Activated T-cell treated with anti-CD3 and anti-CD28 coated beads, Interleukin-2, amount 50 U/mL, for 72 hours (primary cell): Measurements from ENCODE around the gene ANKRD60. TPM values are rescaled to one million over a fixed set of nuclear protein-coding genes. Genes with fewer than 3 reads are reported as not detected.

Experiments
- ATAC-seq, 2 donors: fragments of 150-1000 bp; cut with Tn5 transposase; replicated peaks in 1 of 2; 2 replicates each; pipeline ENCODE4 v1.10.0; 2021; ENCODE audit warnings: moderate library complexity in 2 of 2, mild to moderate bottlenecking in 1 of 2
- DNase-seq, 2 donors: peaks; one replicate each; pipeline ENCODE4 v3.0.0; 2021 to 2022; ENCODE audit warnings: mixed read lengths in 1 of 2
- H3K27ac Mint-ChIP-seq: one replicate; pipeline ENCODE4 v1.8.0; 2022; ENCODE audit warnings: mild to moderate bottlenecking, moderate library complexity, mixed read lengths
- H3K27me3 Mint-ChIP-seq: one replicate; pipeline ENCODE4 v1.8.0; 2022; ENCODE audit warnings: low read depth, mixed read lengths
- H3K36me3 Mint-ChIP-seq, 2 donors: one replicate each; pipeline ENCODE4 v1.8.0; 2022; ENCODE audit warnings: mixed read lengths in 2 of 2, mild to moderate bottlenecking in 1 of 2; ENCODE audit not compliant: insufficient read depth in 2 of 2
- H3K4me1 Mint-ChIP-seq: one replicate; pipeline ENCODE4 v1.8.0; 2022; ENCODE audit warnings: low read depth, mixed read lengths
- H3K4me3 Mint-ChIP-seq, 2 donors: one replicate each; pipeline ENCODE4 v1.8.0; 2022; ENCODE audit warnings: mild to moderate bottlenecking in 2 of 2, mixed read lengths in 2 of 2, moderate library complexity in 2 of 2
- H3K9me3 Mint-ChIP-seq, 2 donors: one replicate each; pipeline ENCODE4 v1.8.0; 2022; ENCODE audit warnings: mixed read lengths in 2 of 2
- total RNA-seq, 2 donors: library from RNA; stranded (reverse); gene quantifications; one replicate each; pipeline ENCODE4 v1.2.3, GENCODE V29; 2022

The ANKRD60 gene
- total RNA-seq, 2 donors from 2014 or later: not detected

GRCh38 chr20:58210398-58210747, 18.1 kb downstream of the ANKRD60 start:
- H3K9me3 Mint-ChIP-seq: no peaks in the 10 kb centered on the region
- ATAC-seq (no peak), DNase-seq (no peak)
- peaks cover 8% of the 10 kb centered on the region for H3K4me1 Mint-ChIP-seq
- H3K27me3 Mint-ChIP-seq: peaks cover 19% of the 10 kb centered on the region
- no peak overlapping the region for H3K4me3 Mint-ChIP-seq
- no peaks in the 10 kb centered on the region for H3K36me3 Mint-ChIP-seq
- no peak overlapping the region for H3K27ac Mint-ChIP-seq

- H3K27me3 Mint-ChIP-seq: peaks cover 19% of the 10 kb centered on the region
- H3K36me3 Mint-ChIP-seq: no peaks in the 10 kb centered on the region
- peaks cover 8% of the 10 kb centered on the region for H3K4me1 Mint-ChIP-seq
- H3K27ac Mint-ChIP-seq: no peak overlapping the region
- DNase-seq (peak; percentile 85 to 92), ATAC-seq (peak; percentile 90 to 93)
- no peaks in the 10 kb centered on the region for H3K9me3 Mint-ChIP-seq
- no peak overlapping the region for H3K4me3 Mint-ChIP-seq
Measured at GRCh38 chr20:58209652-58210397, 18.6 kb downstream of the ANKRD60 start.

GRCh38 chr20:58208944-58209343, 19.5 kb downstream of the ANKRD60 start:
- no peak for DNase-seq
- Mint-ChIP-seq H3K36me3 (no peaks in the 10 kb centered on the region), H3K4me3 (no peak overlapping the region), H3K27ac (no peak overlapping the region), H3K27me3 (peaks cover 19% of the 10 kb centered on the region), H3K4me1 (peaks cover 8% of the 10 kb centered on the region), H3K9me3 (no peaks in the 10 kb centered on the region)
- ATAC-seq: no peak

- H3K27ac Mint-ChIP-seq: no peak overlapping the region
- DNase-seq (no peak), ATAC-seq (no peak)
- H3K4me1 Mint-ChIP-seq: peaks cover 8% of the 10 kb centered on the region
- no peaks in the 10 kb centered on the region for H3K9me3 Mint-ChIP-seq
- no peak overlapping the region for H3K4me3 Mint-ChIP-seq
- no peaks in the 10 kb centered on the region for H3K36me3 Mint-ChIP-seq
- peaks cover 6% of the 10 kb centered on the region for H3K27me3 Mint-ChIP-seq
Measured at GRCh38 chr20:58205850-58206249, 22.6 kb downstream of the ANKRD60 start.

GRCh38 chr20:58202044-58202443, 26.4 kb downstream of the ANKRD60 start:
- no peak overlapping the region for H3K27ac Mint-ChIP-seq

GRCh38 chr20:58201616-58202015, 26.8 kb downstream of the ANKRD60 start:
- DNase-seq (no peak), ATAC-seq (no peak)
- H3K36me3 Mint-ChIP-seq: peaks cover 0 to 2% of the 10 kb centered on the region in 2 donors
- peaks cover 2% of the 10 kb centered on the region in 2 donors for H3K9me3 Mint-ChIP-seq
- H3K4me3 Mint-ChIP-seq: no peak overlapping the region
- H3K27ac Mint-ChIP-seq: no peak overlapping the region
- H3K27me3 Mint-ChIP-seq: no peaks in the 10 kb centered on the region
- H3K4me1 Mint-ChIP-seq: no peaks in the 10 kb centered on the region

More at GRCh38 chr20:58202044-58202443, 26.4 kb downstream of the ANKRD60 start:
- Mint-ChIP-seq H3K4me1 (no peaks in the 10 kb centered on the region), H3K27me3 (no peaks in the 10 kb centered on the region), H3K36me3 (no peaks in the 10 kb centered on the region), H3K4me3 (no peak overlapping the region), H3K9me3 (no peaks in the 10 kb centered on the region)
- no peak for DNase-seq
- no peak for ATAC-seq

GRCh38 chr20:58199469-58199868, 29.0 kb downstream of the ANKRD60 start:
- DNase-seq (no peak), ATAC-seq (no peak)
- peaks cover 4 to 5% of the 10 kb centered on the region in 2 donors for H3K9me3 Mint-ChIP-seq

GRCh38 chr20:58198901-58199355, 29.5 kb downstream of the ANKRD60 start:
- H3K4me3 Mint-ChIP-seq: no peak overlapping the region
- H3K36me3 Mint-ChIP-seq: peaks cover 1 to 3% of the 10 kb centered on the region in 2 donors
- H3K4me1 Mint-ChIP-seq: no peaks in the 10 kb centered on the region
- H3K27ac Mint-ChIP-seq: no peak overlapping the region
- no peaks in the 10 kb centered on the region for H3K27me3 Mint-ChIP-seq
- ATAC-seq (no peak), DNase-seq (no peak)
- peaks cover 4 to 5% of the 10 kb centered on the region in 2 donors for H3K9me3 Mint-ChIP-seq

More at GRCh38 chr20:58199469-58199868, 29.0 kb downstream of the ANKRD60 start:
- Mint-ChIP-seq H3K27ac (no peak overlapping the region), H3K36me3 (peaks cover 1 to 3% of the 10 kb centered on the region in 2 donors), H3K4me1 (no peaks in the 10 kb centered on the region), H3K4me3 (no peak overlapping the region), H3K27me3 (no peaks in the 10 kb centered on the region)

- DNase-seq (no peak), ATAC-seq (no peak)
- Mint-ChIP-seq H3K27ac (no peak overlapping the region), H3K27me3 (no peaks in the 10 kb centered on the region), H3K4me3 (no peak overlapping the region), H3K36me3 (peaks cover 1 to 3% of the 10 kb centered on the region in 2 donors), H3K9me3 (peaks cover 4 to 5% of the 10 kb centered on the region in 2 donors), H3K4me1 (no peaks in the 10 kb centered on the region)
Measured at GRCh38 chr20:58198384-58198783, 30.1 kb downstream of the ANKRD60 start.

GRCh38 chr20:58197185-58197469, 31.3 kb downstream of the ANKRD60 start:
- H3K4me3 Mint-ChIP-seq: no peak overlapping the region
- H3K27ac Mint-ChIP-seq: no peak overlapping the region
- H3K36me3 Mint-ChIP-seq: peaks cover 1 to 3% of the 10 kb centered on the region in 2 donors
- ATAC-seq (no peak), DNase-seq (no peak)
- H3K9me3 Mint-ChIP-seq: peaks cover 4 to 5% of the 10 kb centered on the region in 2 donors
- H3K27me3 Mint-ChIP-seq: no peaks in the 10 kb centered on the region
- H3K4me1 Mint-ChIP-seq: no peaks in the 10 kb centered on the region

- ATAC-seq: no peak
Measured at GRCh38 chr20:58196402-58197184, 31.9 kb downstream of the ANKRD60 start.

GRCh38 chr20:58195047-58195446, 33.4 kb downstream of the ANKRD60 start:
- peaks cover 1 to 3% of the 10 kb centered on the region in 2 donors for H3K36me3 Mint-ChIP-seq
- H3K9me3 Mint-ChIP-seq: peaks cover 4 to 5% of the 10 kb centered on the region in 2 donors
- no peak overlapping the region for H3K4me3 Mint-ChIP-seq
- no peaks in the 10 kb centered on the region for H3K4me1 Mint-ChIP-seq
- ATAC-seq (no peak), DNase-seq (no peak)
- no peaks in the 10 kb centered on the region for H3K27me3 Mint-ChIP-seq
- no peak overlapping the region for H3K27ac Mint-ChIP-seq

More at GRCh38 chr20:58196402-58197184, 31.9 kb downstream of the ANKRD60 start:
- Mint-ChIP-seq H3K27me3 (no peaks in the 10 kb centered on the region), H3K4me3 (no peak overlapping the region), H3K27ac (no peak overlapping the region), H3K36me3 (peaks cover 1 to 3% of the 10 kb centered on the region in 2 donors), H3K9me3 (peaks cover 4 to 5% of the 10 kb centered on the region in 2 donors), H3K4me1 (no peaks in the 10 kb centered on the region)
- no peak for DNase-seq

GRCh38 chr20:58194175-58194791, 34.2 kb downstream of the ANKRD60 start:
- Mint-ChIP-seq H3K4me3 (no peak overlapping the region), H3K4me1 (no peaks in the 10 kb centered on the region), H3K9me3 (peaks cover 4 to 5% of the 10 kb centered on the region in 2 donors), H3K36me3 (peaks cover 1 to 3% of the 10 kb centered on the region in 2 donors), H3K27me3 (no peaks in the 10 kb centered on the region), H3K27ac (no peak overlapping the region)
- DNase-seq (no peak), ATAC-seq (no peak)
